Fibroblast of lung (primary cell): ENCODE results near the gene S100A12. TPM values are rescaled to one million over a fixed set of nuclear protein-coding genes. Genes with fewer than 3 reads are reported as not detected.

ENCODE experiments used
- DNase-seq, 2 donors: peaks; one replicate each; pipeline versions ENCODE4 v3.0.0 to v3.0.0-alpha.2; 2010; ENCODE audit warnings: low read depth in 2 of 2
- H2AFZ ChIP-seq: 2 replicates; pipeline ENCODE4 v1.5.1; 2012; ENCODE audit warnings: low read length, control low read depth, inconsistent platforms
- H3K27ac ChIP-seq: 2 replicates; pipeline ENCODE4 v1.5.1; 2011; ENCODE audit warnings: low read length, control low read depth; ENCODE audit not compliant: insufficient read depth
- H3K27me3 ChIP-seq: 2 replicates; pipeline ENCODE4 v1.5.1; 2011; ENCODE audit warnings: mild to moderate bottlenecking, low read length; ENCODE audit not compliant: control insufficient read depth, insufficient read depth
- H3K36me3 ChIP-seq: 2 replicates; pipeline ENCODE4 v1.5.1; 2011; ENCODE audit warnings: low read length; ENCODE audit not compliant: control insufficient read depth, insufficient read depth
- H3K4me1 ChIP-seq: 2 replicates; pipeline ENCODE4 v1.5.1; 2011; ENCODE audit warnings: low read length; ENCODE audit not compliant: control insufficient read depth, insufficient read depth; ENCODE audit errors: extremely low read depth
- H3K4me2 ChIP-seq: 2 replicates; pipeline ENCODE4 v1.5.1; 2011; ENCODE audit warnings: low read length, control low read depth; ENCODE audit not compliant: insufficient read depth; ENCODE audit errors: extremely low read depth
- H3K4me3 ChIP-seq, 4 experiments: fragments of 200-600 bp in 1 of 4; sonication (generic) in 1 of 4; replicated peaks in 1 of 4; 2 replicates each; pipeline ENCODE4 v1.5.1; 2011 to 2016; ENCODE audit warnings: low read length in 4 of 4, low read depth in 3 of 4, mild to moderate bottlenecking in 3 of 4, control low read depth in 2 of 4, inconsistent platforms in 1 of 4, mixed read lengths in 1 of 4; ENCODE audit not compliant: insufficient read depth in 1 of 4; ENCODE audit errors: control extremely low read depth in 1 of 4
- H3K79me2 ChIP-seq: 2 replicates; pipeline ENCODE4 v1.5.1; 2012; ENCODE audit warnings: mild to moderate bottlenecking, low read length, inconsistent platforms; ENCODE audit not compliant: control insufficient read depth, insufficient read depth
- H3K9ac ChIP-seq: 2 replicates; pipeline ENCODE4 v1.5.1; 2011; ENCODE audit warnings: mild to moderate bottlenecking, low read length, control low read depth; ENCODE audit not compliant: insufficient read depth
- H3K9me3 ChIP-seq: 2 replicates; pipeline ENCODE4 v1.5.1; 2012; ENCODE audit warnings: low read depth, low read length; ENCODE audit not compliant: control insufficient read depth, insufficient read depth
- H4K20me1 ChIP-seq: 2 replicates; pipeline ENCODE4 v1.5.1; 2011; ENCODE audit warnings: low read length; ENCODE audit not compliant: control insufficient read depth, insufficient read depth; ENCODE audit errors: extremely low read depth
- EZH2 ChIP-seq: IDR thresholded peaks from 2 replicates; pipeline ENCODE4 v1.5.1; 2012; ENCODE audit warnings: low read length, control low read depth, mild to moderate bottlenecking; ENCODE audit errors: missing control alignments
- polyA plus RNA-seq, 2 donors: library from polyadenylated mRNA; depleted of rRNA in 1 of 2; stranded (reverse) in 1 of 2; unstranded in 1 of 2; fragments of >200 nt; gene quantifications; 2 replicates each; pipeline ENCODE4 v1.2.1, GENCODE V29; 2011 to 2012; ENCODE audit warnings: missing spikeins in 1 of 2
- total RNA-seq: library from RNA; depleted of rRNA; stranded (reverse); fragments of >200 nt; gene quantifications from 2 replicates; pipeline ENCODE4 v1.2.1, GENCODE V29; 2014
- TF ChIP-seq, protein P1 (sequence below), 2 donors: IDR thresholded peaks in 1 of 2; conservative IDR thresholded peaks in 1 of 2; 1 replicate in 1 of 2; 2 replicates in 1 of 2; pipeline ENCODE4 v1.5.1; 2011 to 2012; ENCODE audit warnings: low read length in 2 of 2, control low read depth in 1 of 2, inconsistent platforms in 1 of 2, low read depth in 1 of 2, mild to moderate bottlenecking in 1 of 2

S100A12 gene
- total and polyA plus RNA-seq, 2 donors (not counting 1 experiment from before 2014, with no cell fraction given), result not detected

DNA sequence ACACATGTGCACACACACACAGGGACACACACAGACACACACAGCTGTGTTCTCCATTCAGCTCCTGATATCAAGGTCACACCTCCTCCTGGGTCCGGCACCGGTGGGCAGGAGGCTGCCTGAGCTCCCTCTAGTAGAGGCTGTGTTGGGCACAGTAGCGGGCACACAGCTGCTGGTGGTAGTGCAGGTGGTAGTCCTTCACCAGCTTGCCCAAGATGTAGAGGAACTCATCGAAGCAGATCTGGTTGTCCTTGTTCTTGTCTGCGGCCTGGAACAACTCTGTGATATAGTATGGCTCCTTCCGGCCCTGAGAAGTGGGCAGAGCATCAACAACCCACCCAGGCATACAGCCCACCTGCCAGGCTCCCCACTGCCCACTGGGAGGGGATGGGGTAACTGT is 21.0 kb upstream of the S100A12 start:
- Histone ChIP-seq H4K20me1 (no peaks in the 10 kb centered on the region), H3K27ac (no peak overlapping the region), H3K4me2 (no peak overlapping the region), H3K4me3 (no peak overlapping the region), H3K9me3 (no peaks in the 10 kb centered on the region), H3K36me3 (no peaks in the 10 kb centered on the region), H3K4me1 (no peaks in the 10 kb centered on the region), H3K27me3 (peaks cover 4% of the 10 kb centered on the region), H3K79me2 (no peaks in the 10 kb centered on the region), H2AFZ (no peak overlapping the region), H3K9ac (no peak overlapping the region)
- DNase-seq, result no peak
- TF ChIP-seq, protein P1, sequence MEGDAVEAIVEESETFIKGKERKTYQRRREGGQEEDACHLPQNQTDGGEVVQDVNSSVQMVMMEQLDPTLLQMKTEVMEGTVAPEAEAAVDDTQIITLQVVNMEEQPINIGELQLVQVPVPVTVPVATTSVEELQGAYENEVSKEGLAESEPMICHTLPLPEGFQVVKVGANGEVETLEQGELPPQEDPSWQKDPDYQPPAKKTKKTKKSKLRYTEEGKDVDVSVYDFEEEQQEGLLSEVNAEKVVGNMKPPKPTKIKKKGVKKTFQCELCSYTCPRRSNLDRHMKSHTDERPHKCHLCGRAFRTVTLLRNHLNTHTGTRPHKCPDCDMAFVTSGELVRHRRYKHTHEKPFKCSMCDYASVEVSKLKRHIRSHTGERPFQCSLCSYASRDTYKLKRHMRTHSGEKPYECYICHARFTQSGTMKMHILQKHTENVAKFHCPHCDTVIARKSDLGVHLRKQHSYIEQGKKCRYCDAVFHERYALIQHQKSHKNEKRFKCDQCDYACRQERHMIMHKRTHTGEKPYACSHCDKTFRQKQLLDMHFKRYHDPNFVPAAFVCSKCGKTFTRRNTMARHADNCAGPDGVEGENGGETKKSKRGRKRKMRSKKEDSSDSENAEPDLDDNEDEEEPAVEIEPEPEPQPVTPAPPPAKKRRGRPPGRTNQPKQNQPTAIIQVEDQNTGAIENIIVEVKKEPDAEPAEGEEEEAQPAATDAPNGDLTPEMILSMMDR (conservative IDR thresholded peaks at IDR 0.05 in 1 of 2, IDR thresholded peaks at IDR 0.05 in 1 of 2; ENCODE audit: low read depth in 1 of 2, low read length in 2 of 2), result no peak
- no peak for TF ChIP-seq EZH2

DNA sequence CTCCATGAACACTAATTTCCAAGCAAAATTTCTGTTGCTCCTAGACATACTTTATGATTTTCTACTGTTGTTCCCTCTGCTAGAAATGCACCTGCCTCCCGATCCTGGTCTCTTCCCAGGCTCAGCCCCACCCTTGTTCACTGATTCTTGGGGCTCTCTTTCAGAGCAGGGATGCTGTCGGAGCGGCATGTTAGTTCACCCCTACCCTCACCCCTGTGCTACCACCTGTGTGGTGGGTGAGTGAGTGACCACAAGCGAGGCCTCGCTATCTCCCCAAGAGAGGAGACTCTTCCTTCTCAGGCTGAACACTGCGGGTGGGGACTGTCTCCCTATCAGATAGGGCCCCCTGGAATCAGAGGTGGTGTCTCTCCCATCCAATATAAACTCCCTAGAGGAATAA is 20.4 kb upstream of the S100A12 start:
- H3K4me3 ChIP-seq, result no peak overlapping the region
- H3K9me3 ChIP-seq, result no peaks in the 10 kb centered on the region
- H3K9ac ChIP-seq, result no peak overlapping the region
- DNase-seq, result no peak
- no peak overlapping the region for H2AFZ ChIP-seq
- no peaks in the 10 kb centered on the region for H3K4me1 ChIP-seq
- H4K20me1 ChIP-seq, result no peaks in the 10 kb centered on the region
- no peak overlapping the region for H3K4me2 ChIP-seq
- no peaks in the 10 kb centered on the region for H3K79me2 ChIP-seq
- H3K27me3 ChIP-seq, result peaks cover 6% of the 10 kb centered on the region
- no peak overlapping the region for H3K27ac ChIP-seq
- no peaks in the 10 kb centered on the region for H3K36me3 ChIP-seq
- TF ChIP-seq EZH2, result no peak
- TF ChIP-seq, protein P1 (conservative IDR thresholded peaks at IDR 0.05 in 1 of 2, IDR thresholded peaks at IDR 0.05 in 1 of 2; ENCODE audit: low read depth in 1 of 2, low read length in 2 of 2), result no peak

DNA sequence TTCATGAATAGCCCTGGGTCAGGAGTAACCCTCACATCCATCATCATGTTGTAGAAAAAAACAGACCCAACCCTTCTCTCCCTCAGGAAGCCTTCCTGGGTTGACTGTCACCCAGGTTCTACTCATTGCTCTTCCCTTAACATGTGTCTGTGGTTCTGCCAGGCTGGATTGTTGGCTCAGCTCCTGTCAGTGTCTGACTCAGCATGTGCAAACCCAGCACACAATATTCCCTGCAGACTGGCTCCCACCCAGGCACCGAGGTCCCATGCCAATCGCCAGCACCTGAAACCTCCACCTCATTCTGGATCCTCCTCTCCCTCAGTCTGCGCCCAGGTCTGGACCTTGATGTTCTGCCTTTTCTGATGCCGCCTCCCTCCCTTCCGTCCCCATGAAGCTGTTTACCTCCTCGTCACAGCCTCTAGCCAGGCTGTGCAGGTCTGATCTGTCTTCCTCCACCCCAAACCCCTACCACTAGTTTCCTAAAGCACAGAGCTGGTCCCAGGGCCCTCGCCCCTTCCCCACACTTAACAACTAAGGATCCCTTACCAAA is 19.8 kb upstream of the S100A12 start:
- DNase-seq, result no peak
- H3K36me3 ChIP-seq, result no peaks in the 10 kb centered on the region
- H4K20me1 ChIP-seq, result no peaks in the 10 kb centered on the region
- no peak overlapping the region for H2AFZ ChIP-seq
- no peak overlapping the region for H3K4me3 ChIP-seq
- no peaks in the 10 kb centered on the region for H3K79me2 ChIP-seq
- TF ChIP-seq, protein P1 (conservative IDR thresholded peaks at IDR 0.05 in 1 of 2, IDR thresholded peaks at IDR 0.05 in 1 of 2; ENCODE audit: low read depth in 1 of 2, low read length in 2 of 2), result no peak
- TF ChIP-seq EZH2, result no peak
- no peaks in the 10 kb centered on the region for H3K4me1 ChIP-seq
- H3K27me3 ChIP-seq, result peaks cover 6% of the 10 kb centered on the region
- no peak overlapping the region for H3K27ac ChIP-seq
- no peaks in the 10 kb centered on the region for H3K9me3 ChIP-seq
- no peak overlapping the region for H3K4me2 ChIP-seq
- no peak overlapping the region for H3K9ac ChIP-seq
